Uterus (tissue), 4 donors: ENCODE data around the gene SPTAN1. TPM values are rescaled to one million over a fixed set of nuclear protein-coding genes. Genes with fewer than 3 reads are reported as not detected.
"Not testable (repeated sequence)": the region's sequence is repeated elsewhere in the genome, so short reads cannot be mapped to it uniquely, and the experiment has no call there.

Experiments
- DNase-seq, 2 donors: peaks; one replicate each; pipeline ENCODE4 v3.0.0-alpha.2; 2019 to 2020
- H3K27ac ChIP-seq, 2 donors: fragments of 200-600 bp; sonication (generic); 1 replicate in 1 of 2; 2 replicates in 1 of 2; pipeline ENCODE4 v1.5.1; 2016 to 2018
- H3K27me3 ChIP-seq, 2 donors: fragments of 200-600 bp; sonication (generic); one replicate each; pipeline ENCODE4 v1.5.1; 2018 to 2019; ENCODE audit warnings: control low read depth in 1 of 2
- H3K36me3 ChIP-seq, 2 donors: fragments of 200-600 bp; sonication (generic); one replicate each; pipeline ENCODE4 v1.5.1; 2019; ENCODE audit warnings: control low read depth in 1 of 2
- H3K4me1 ChIP-seq, 2 donors: fragments of 200-600 bp; sonication (generic); one replicate each; pipeline ENCODE4 v1.5.1; 2018 to 2019; ENCODE audit warnings: control low read depth in 1 of 2
- H3K4me3 ChIP-seq, 2 donors: fragments of 200-600 bp; sonication (generic); 1 replicate in 1 of 2; 2 replicates in 1 of 2; pipeline ENCODE4 v1.5.1; 2018 to 2019; ENCODE audit warnings: mild to moderate bottlenecking in 1 of 2
- H3K9me3 ChIP-seq, 2 donors: fragments of 200-600 bp; sonication (generic); one replicate each; pipeline ENCODE4 v1.5.1; 2019; ENCODE audit warnings: control low read depth in 1 of 2
- CTCF ChIP-seq, 4 experiments: fragments of 200-600 bp in 2 of 4; fragments of 450-650 bp in 2 of 4; sonication (generic) in 2 of 4; IDR thresholded peaks; one replicate each; pipeline ENCODE4 v1.5.1; 2016 to 2019; ENCODE audit warnings: antibody characterized with exemption in 4 of 4, mild to moderate bottlenecking in 2 of 4, moderate library complexity in 1 of 4
- POLR2A ChIP-seq, 2 donors: fragments of 450-650 bp; IDR thresholded peaks; one replicate each; pipeline ENCODE4 v1.6.1; 2016; ENCODE audit warnings: antibody characterized with exemption in 2 of 2, mild to moderate bottlenecking in 1 of 2, moderate library complexity in 1 of 2
- intact Hi-C: fragments of 100-400 bp; cut with DNase I; formaldehyde crosslinking; loops from one replicate; pipeline ENCODE4 v1.15.1; 2023; ENCODE audit warnings: low total_unique reads
- total RNA-seq, 4 donors: library from RNA; depleted of rRNA in 3 of 4; stranded (reverse); fragments of >200 nt in 3 of 4; gene quantifications; one replicate each; pipeline versions ENCODE4 v1.1.0 to v1.2.4, GENCODE V29; 2014 to 2023
- donor health status: DM: yes; HTN: yes; CAD: no.

SPTAN1 gene
- total RNA-seq, 4 donors from 2014 or later: 244 to 521 (median 335) TPM

- Histone ChIP-seq H3K4me3 (no peak overlapping the region), H3K36me3 (no peaks in the 10 kb centered on the region), H3K27me3 (no peaks in the 10 kb centered on the region), H3K27ac (peak overlapping the region in 1 of 2 donors; percentile 15), H3K9me3 (no peaks in the 10 kb centered on the region), H3K4me1 (no peaks in the 10 kb centered on the region)
- TF ChIP-seq CTCF (IDR thresholded peaks at IDR 0.05) (no peak), POLR2A (IDR thresholded peaks at IDR 0.05) (no peak)
- intact Hi-C loops: no loop called here
- DNase-seq: no peak
These were observed 23.1 kb downstream of the SPTAN1 start for GRCh38 chr9:128575469-128575868.

GRCh38 chr9:128575916-128576315 is 23.5 kb downstream of the SPTAN1 start:
- TF ChIP-seq POLR2A (IDR thresholded peaks at IDR 0.05) (no peak), CTCF (IDR thresholded peaks at IDR 0.05) (no peak)
- Histone ChIP-seq H3K36me3 (no peaks in the 10 kb centered on the region), H3K4me1 (no peaks in the 10 kb centered on the region), H3K27ac (peak overlapping the region in 1 of 2 donors; percentile 15), H3K9me3 (no peaks in the 10 kb centered on the region), H3K4me3 (no peak overlapping the region), H3K27me3 (no peaks in the 10 kb centered on the region)
- intact Hi-C loops: no loop called here
- DNase-seq: no peak

- no peaks in the 10 kb centered on the region for H3K36me3 ChIP-seq
- no peaks in the 10 kb centered on the region for H3K27me3 ChIP-seq
- no peak for TF ChIP-seq POLR2A (IDR thresholded peaks at IDR 0.05)
- no peak for TF ChIP-seq CTCF (IDR thresholded peaks at IDR 0.05)
- no peak overlapping the region for H3K4me3 ChIP-seq
- H3K27ac ChIP-seq: no peak overlapping the region
- DNase-seq: no peak
- intact Hi-C loops: no loop called here
- no peaks in the 10 kb centered on the region for H3K4me1 ChIP-seq
- H3K9me3 ChIP-seq: no peaks in the 10 kb centered on the region
These were observed 24.8 kb downstream of the SPTAN1 start for GRCh38 chr9:128577206-128577605.

GRCh38 chr9:128579194-128579593 is 26.8 kb downstream of the SPTAN1 start:
- Histone ChIP-seq H3K27ac (no peak overlapping the region), H3K9me3 (no peaks in the 10 kb centered on the region), H3K36me3 (no peaks in the 10 kb centered on the region), H3K4me1 (no peaks in the 10 kb centered on the region), H3K4me3 (no peak overlapping the region), H3K27me3 (no peaks in the 10 kb centered on the region)
- no peak for DNase-seq
- intact Hi-C loops: no loop called here
- TF ChIP-seq CTCF (IDR thresholded peaks at IDR 0.05) (no peak), POLR2A (IDR thresholded peaks at IDR 0.05) (no peak)

DNA sequence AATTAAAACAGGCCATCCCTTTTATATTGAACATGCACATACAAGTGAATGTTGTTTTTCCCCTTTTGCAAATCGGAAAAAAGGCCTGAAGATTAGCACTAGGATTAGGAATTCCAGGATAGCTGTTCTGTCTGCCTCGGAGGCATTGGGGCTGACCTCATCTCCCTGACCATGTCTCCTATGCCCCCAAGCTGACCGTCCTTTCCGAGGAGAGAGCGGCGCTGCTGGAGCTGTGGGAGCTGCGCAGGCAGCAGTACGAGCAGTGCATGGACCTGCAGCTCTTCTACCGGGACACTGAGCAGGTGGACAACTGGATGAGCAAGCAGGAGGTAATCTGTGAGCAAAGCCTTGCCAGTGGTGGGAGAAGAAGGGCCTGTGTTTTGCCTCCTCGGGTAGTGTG is 28.3 kb downstream of the SPTAN1 start:
- no peaks in the 10 kb centered on the region for H3K9me3 ChIP-seq
- no peaks in the 10 kb centered on the region for H3K4me1 ChIP-seq
- no peaks in the 10 kb centered on the region for H3K36me3 ChIP-seq
- intact Hi-C loops: no loop called here
- no peak overlapping the region for H3K27ac ChIP-seq
- H3K27me3 ChIP-seq: no peaks in the 10 kb centered on the region
- TF ChIP-seq POLR2A (IDR thresholded peaks at IDR 0.05): no peak
- no peak for TF ChIP-seq CTCF (IDR thresholded peaks at IDR 0.05)
- no peak overlapping the region for H3K4me3 ChIP-seq
- no peak for DNase-seq

DNA sequence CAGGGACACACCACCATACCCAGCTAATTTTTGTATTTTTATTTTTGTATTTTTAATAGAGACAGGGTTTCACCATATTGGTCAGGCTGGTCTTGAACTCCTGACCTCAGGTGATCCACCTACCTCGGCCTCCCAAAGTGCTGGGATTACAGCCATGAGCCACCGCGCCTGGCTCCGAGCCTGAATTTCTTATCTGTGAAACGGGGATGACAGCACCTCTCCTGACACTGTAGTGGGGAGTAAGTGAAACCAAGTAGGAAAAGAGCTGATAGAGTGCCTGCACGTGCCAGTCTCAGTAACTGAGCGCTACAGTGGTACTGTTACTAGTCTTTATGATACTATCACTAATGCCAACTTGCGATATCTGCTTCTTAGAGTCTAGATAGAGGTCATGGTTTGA is 32.8 kb downstream of the SPTAN1 start:
- H3K36me3 ChIP-seq, H3K9me3 ChIP-seq, H3K4me3 ChIP-seq, DNase-seq, H3K4me1 ChIP-seq, intact Hi-C loops, H3K27ac ChIP-seq, H3K27me3 ChIP-seq: not testable (repeated sequence)

DNA sequence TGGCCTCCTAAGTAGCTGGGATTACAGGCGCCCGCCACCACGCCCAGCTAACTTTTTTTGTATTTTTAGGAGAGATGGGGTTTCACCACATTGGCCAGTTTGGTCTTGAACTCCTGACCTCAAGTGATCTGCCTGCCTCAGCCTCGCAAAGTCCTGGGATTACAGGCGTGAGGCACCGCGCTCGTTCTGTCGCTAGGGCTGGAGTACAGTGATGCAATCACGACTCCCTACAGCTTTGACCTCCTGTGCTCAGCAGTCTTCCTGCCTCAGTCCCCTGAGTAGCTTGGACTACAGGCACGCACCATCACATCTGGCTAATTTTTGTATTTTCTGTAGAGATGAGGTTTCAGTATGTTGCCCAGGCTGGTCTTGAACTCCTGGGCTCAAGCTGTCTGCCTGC is 34.5 kb downstream of the SPTAN1 start:
- DNase-seq, H3K4me3 ChIP-seq, H3K27ac ChIP-seq, H3K9me3 ChIP-seq, intact Hi-C loops, H3K4me1 ChIP-seq, H3K36me3 ChIP-seq, H3K27me3 ChIP-seq: not testable (repeated sequence)
